Hepatic stellate cell (primary cell): ENCODE measurements around the gene RNASEH2B.

Experiments
- DNase-seq: peaks from one replicate; pipeline ENCODE4 v3.0.0; 2011; ENCODE audit warnings: low spot score

RNASEH2B gene

DNA sequence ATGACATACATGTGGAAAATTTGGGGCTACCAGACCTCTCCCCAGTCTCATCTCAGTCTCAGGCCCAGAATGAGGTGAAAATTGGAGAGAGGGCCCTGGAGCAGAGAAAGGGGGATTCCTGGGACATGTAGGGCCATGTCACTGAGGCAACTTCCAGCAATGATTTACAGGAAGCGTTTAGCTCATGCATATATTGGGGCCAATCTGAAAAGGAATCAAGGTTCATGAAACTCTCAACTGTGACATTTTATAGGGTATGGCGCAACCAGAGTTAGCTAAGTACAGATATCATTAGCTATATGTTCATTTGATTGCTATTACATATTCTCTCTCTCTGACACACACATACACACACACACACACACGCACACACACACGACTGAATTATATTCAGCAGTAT is 86.3 kb downstream of the RNASEH2B start:
- DNase-seq, result no peak

DNA sequence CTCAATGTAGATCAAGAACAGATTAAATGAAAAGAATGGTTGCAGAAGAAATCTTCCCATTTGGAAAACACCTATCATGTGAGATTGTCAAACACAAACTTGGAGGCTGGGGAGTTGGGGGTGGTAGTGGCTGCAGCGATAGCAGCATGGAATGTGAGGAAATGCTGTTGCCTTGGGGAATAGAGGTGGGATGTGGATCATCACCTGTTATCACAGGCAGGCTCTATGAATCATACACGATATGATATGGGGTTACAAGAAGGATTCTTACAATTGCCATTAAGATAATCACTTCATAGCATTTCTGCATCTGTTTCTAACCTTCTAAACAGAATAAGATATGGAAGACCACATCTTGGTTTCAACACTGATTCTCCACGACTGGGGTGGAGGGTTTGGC is 88.7 kb downstream of the RNASEH2B start:
- DNase-seq, result no peak

DNA sequence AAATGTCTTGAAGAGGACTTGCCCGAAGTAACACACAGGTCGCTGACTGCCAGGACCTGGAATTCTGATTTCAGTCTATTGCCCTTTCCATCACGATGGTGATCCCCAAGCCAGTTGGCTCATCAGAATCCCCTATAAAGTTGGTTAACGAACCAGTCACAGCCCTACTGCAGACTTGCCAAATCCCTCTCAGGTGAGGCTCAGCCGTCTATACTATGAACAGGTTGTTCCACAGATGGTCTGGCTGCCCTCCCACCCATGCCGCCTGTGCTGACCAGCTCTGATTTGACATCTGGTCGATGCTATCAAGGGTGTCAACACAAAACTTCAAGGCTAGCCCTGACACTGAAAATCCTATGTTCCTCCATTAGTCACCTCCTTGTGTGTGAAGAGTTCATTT is 90.0 kb downstream of the RNASEH2B start:
- no peak for DNase-seq

DNA sequence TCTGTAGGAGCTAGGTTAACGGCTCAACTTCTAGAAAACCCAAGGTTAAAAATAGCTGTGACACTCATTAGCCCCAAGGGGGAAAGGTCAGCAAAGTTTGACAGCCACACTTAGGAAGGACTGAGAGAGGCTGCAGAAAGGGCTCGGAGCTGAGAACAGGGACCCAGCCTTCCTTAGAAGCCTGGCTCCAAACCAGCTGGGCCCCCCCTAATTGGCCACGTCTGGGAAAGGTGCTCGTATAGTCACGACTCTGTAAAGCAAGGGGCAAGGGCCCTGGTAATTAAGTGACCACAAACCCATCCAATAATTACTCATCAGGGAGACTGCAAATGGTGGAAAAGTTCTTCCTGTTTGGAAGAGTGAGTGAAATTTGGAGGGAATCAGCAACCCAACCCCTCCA is 90.5 kb downstream of the RNASEH2B start:
- no peak for DNase-seq

DNA sequence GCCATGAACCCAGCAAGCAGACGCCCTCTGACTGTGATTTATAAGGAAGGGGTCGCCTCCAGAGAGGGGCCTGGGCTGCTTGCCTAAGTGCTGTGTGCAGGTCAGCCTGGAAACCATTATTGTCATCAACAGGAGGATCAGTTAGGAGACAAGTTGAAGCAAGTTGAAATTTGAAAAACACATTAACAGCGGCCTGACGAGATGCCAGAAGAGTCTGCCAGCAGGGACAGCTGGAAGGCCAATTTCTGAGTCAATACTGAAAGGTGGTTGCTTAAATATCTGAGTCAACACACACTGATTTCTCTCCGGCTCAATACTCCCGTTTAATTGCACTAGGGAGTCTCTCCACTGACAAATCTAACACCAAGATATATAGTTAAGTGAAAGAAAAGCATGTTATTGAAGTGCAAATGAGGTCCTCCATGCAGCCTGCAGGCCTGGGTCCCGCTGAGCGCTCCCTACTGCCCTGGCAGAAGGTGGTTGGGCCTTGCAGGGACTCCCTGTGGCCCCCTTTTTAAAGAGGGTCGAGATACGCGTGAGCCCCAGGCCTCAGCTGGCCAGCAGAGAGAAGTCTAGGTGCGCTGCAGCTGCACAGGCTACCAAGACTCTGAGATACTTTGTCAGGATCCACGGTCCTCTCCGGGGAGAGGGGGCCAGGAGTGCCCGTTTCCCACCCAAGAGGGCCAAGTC is 91.1 kb downstream of the RNASEH2B start:
- no peak for DNase-seq

DNA sequence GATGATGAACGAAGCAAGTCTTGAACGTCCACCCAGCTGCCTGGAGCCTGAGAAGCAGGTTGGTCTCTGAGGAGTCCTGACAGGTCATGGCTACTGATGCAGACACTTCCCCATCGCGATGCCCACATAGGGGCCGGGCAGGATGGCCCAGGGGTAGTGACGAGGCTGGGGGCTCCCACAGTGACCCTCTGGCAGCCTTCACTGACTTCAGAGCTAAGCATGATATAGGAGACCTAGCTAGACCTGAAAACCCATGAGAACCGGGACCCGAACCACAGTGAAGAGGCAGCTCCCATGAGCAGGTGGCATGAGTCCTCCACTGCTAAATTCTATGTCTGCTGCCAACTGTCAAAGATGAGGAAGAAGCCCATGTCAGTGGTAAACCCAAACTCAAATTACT is 91.7 kb downstream of the RNASEH2B start:
- no peak for DNase-seq

DNA sequence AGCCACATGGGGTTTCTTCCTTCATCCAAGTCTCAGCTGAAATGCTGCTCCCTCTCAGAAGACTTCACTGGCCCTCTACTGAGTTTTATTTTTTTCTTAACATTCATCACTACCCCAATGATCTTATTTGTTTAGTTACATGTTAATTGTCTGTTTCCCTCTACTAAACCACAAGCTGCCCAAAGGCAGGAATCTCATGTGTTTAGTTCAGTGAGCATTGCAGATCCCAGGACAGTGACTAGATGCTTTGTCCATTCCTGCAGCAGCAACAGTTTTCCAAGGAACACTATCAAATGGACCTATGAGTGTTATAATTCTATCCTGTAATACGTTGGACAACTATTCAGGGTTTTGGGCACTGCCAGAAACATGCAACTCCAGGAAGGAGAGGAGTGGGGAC is 93.1 kb downstream of the RNASEH2B start:
- no peak for DNase-seq

DNA sequence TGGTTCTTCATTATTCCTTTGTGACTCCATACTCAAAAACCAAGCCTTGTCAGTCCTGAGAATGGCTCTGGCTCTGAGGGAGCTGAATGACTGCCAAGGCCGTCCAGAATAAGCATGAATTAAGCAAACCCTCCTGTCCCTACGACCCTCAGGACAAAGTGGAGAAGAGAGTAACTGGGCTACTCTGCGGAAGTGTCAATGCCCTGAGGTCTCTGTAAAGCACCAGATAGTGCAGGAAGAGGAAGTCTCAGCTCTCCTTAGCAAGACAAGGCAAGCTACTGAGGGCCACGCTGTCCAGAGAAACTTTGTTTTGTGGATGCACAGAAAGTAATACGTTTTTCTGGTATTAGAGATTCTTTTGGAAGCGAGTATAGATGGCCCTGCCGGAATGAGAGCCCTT is 94.1 kb downstream of the RNASEH2B start:
- no peak for DNase-seq

DNA sequence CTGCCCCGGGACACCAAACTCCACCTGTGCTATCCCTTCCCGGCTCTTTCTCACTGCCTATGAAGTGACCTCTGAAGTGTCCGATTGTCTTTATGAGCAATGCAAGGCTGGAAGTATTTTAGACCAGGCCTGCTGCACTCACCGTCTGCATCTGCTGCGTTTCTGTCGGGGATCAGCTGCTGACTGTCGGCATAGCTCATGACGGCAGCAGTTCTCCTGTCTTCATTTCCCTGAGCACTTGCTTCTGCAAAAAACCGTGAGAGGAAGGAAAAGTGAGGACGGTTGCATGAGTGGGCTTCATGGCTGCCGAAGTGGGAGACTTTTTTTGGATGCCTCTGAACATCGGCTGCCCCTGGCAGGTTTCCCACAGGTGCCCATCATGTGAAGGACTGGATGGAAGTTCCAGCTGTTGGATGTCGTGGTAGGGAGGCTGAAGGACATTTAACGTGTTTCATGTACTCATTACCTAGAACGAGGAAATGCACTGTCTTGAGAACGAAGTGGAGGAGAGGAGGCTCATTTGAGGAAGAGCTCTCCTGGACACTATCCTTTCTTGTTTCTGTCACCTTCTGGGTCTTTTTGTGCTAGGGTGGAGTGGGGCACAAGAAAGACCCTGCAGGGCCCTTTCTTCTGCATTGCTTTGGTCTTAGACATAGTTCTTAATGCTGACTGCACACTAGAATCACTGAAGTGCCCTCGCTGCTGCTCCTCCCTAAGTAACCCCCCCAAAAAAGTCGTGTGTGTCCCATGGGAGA is 94.7 kb downstream of the RNASEH2B start:
- DNase-seq, result no peak

DNA sequence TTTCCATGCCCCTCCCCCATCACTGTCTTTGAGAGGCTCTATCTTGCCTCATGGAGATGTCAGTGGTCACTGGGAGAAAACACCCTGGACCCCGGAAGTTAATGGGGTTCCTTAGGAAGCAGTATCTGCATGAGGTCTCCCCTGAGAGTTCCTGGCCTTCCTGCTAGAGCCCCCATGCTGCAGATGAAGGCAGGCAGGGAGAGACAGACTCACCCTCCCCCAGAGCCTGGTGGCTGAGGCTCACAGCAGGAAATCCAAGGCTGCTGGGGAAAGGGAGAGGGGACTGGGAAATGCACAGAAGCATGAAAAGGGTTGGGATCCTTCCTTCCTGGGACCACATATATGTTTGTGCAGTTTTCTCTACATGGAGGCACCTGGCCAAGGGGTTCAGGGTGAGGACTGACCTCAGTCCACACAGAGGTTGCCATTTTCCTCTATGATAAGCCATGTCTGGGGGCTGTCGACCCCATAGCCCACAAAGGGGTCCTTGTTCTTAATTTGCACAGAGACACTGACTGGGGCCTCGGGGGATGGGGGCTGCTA is 95.4 kb downstream of the RNASEH2B start:
- DNase-seq, result no peak

DNA sequence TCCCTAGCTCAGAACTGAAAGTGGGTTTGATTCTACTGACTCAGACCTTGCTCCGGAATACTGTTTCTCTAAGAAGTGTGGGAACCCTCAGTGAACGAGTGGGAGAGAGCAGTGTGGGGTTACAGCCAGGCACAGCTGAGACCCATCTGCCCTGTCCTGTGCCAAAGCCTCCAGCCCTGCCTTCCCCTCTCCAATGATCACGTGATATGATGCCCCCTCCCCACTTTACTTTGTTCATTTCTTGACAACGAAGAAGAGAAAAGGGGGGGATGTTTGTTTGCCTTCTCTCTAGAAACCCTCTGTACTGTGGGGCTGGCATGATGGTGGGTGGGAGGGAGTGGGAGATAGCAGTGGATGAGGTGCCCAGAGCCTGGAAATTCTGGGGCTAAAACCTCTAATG is 96.0 kb downstream of the RNASEH2B start:
- DNase-seq, result no peak
